GM18507 (cell line): ENCODE results near the gene TENT5C.

Experiments used
- DNase-seq: peaks from one replicate; pipeline ENCODE4 v3.0.0; 2011; ENCODE audit warnings: low read depth; ENCODE audit not compliant: insufficient read length; ENCODE audit errors: extremely low spot score
- FAIRE-seq: peaks from 2 replicates; lab custom pipeline; 2011; peaks lifted over from hg19 to GRCh38; lab: Jason Lieb, UNC

Gene TENT5C

DNA sequence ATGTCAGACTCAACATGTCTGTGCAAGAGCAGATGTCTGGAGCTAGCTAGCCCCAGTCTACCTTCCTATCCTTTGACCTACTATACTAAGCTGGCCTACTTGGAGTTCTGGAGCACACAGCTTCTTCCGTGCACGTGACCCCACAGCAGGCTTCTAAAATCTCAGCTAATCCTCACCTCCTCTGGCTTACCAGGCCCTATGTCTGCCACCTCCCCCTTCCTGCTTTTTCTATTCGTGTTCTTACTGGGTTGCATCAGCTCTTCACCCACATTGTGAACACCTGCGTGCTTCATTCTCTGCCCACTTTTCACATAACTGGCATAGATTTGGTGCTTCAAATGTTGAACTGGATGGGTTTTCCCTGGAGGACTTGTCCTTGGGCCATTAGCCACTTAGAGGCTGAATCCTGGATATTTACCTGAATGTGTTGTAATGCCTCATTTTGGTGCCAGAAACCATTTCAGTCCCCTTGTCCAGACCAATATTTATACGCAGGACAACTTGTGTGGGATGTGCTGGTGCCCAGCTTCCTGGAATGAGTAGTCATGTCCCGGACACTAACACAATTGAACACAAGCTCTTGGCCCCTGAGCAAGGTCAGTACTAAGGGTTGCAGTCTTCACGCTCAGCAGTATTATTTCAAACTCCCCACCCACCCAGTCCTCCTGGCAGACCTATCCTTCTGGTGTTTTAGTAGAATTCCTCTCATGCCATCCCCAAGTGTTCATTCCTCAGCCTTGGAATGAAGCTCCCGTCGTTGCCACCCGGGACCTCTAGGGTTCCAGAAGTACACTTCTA, 24.0 kb downstream of the TENT5C start:
- DNase-seq (no peak), FAIRE-seq (no peak)

DNA sequence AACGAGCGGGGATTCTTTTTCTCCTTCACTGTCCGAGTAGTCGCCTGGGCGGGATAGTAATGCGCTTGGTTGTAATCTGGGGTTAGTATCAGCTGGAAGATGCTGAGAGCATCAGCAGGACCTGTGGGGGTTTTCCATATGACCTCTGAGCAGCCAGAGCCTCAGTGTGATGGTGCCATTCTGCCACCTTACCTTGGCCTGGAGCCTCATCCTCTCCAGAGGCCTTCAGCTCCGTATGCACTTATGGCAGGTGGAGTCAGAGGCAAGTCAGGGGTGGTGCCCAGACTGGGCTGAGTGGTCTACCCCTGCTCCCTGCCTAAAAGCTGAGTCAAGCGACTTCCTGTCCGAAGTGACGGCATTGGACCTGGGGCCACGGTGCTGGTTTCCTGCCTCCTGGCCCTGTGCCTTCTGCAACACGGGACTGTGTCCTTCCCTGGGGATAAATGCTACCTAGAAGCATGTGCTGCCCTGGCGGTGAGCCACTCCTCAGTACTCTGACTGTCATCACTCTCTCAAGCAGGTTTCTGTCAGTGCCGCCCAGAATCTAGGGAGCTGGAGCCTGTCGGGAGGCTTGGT, 24.7 kb downstream of the TENT5C start:
- FAIRE-seq (no peak), DNase-seq (no peak)

DNA sequence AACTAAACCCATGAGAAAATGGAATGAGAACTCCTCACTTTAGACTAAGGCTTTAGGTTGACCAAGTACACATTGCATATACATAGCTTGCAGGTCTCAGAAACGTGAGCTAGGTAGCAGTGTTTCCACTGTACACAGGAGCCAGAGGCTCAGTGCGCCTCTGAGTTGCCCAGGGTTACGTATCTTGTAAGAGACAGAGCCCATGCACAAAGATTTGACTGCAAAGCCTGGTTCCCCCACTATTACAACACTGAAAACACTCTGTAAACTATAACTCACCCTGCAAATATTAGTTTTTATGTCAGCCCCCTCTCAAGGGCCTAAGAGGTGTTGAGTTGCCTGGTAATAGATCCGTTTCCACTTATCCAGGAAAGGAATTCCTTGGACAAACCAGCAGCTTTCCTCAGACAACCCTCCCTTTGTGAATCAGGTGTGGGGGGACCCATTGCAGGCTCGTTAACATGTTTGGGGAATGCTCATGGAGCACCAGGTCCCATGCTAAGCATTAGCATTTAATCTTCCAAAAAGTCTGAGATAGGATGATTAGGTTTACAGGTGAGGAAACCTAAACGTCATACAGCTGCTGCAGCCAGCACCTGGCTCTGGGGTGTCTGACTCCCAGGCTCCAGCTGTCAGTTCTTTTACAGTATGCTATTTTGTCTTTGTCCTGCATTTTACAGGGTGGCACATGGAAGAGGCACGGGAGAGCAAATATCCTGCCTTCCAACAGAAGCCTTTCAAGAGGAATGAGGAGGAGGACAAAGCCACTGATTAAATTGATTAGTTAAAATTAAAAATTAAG, 25.7 kb downstream of the TENT5C start:
- FAIRE-seq, result no peak

DNA sequence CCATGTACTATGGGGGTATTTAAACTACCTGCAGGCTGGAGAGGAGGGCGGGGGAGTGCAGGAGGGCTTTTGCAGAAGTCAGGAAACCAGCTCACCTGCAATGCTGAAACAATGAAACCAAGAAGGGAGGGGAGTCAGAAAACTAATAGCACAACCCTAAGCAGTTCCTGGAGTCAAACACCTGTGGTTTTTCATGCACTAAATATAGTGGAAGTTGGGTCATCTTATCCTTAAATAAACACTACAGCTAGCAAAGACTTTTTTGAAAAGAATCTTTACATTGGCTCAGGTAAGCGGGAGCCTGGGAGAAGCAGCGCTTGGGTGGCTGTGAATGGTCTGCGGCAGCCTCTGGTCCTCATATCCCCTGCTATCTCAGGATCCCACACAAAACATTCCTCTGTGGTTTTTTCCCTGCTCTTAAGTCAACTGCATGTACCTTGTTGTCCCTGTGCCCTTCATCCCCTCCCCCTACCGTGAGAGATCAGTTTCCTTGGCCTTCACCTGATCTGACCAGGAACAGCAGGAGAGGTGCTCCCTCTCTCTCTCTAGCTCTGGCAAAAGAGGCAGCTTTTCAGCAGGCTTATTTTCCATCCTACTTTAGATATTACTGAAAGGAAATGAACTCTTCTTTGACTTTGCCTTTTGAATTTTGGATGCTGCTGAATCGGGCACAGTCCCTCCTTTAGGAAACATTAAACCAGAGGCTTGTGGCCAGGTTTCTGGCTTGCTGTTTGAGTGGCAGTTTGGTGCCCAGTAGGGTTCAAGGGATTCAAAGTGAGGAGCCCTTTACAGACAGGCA, 26.6 kb downstream of the TENT5C start:
- FAIRE-seq (no peak), DNase-seq (no peak)

More for the DNA sequence above, 25.7 kb downstream of the TENT5C start:
- DNase-seq, result no peak

DNA sequence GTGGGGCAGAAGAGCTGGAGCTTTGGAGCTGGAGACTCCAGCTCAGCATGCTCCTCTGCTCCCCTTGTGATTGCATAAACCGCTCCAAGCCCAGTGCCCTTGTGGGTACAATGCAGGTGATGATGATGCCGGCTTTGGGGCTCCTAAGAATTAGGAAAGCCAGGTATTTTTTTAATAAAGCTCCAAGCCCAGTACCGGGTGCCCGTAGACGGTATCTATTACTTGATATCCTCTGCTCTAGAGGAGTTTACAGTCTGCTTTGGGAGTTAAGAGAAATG, 27.2 kb downstream of the TENT5C start:
- FAIRE-seq (no peak), DNase-seq (no peak)

DNA sequence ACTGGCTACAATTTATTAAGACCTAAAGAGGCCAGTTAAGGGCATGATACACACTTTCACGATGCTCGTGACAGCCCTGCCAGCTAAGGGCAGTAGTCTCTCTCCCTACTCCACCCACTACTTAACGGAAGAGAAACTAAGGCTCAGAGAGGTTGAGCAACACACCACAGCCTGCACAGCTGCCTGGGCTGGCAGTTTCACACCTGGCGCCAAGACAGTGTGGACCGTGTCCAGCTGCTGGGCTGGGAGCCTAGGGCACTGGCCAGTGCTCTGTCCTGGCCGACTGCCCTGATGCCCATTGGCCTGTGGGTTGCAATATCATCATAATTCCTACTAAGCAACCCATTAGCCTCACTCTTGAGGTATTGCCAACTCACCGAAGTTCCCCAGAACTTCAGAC, 27.6 kb downstream of the TENT5C start:
- DNase-seq (no peak), FAIRE-seq (no peak)

DNA sequence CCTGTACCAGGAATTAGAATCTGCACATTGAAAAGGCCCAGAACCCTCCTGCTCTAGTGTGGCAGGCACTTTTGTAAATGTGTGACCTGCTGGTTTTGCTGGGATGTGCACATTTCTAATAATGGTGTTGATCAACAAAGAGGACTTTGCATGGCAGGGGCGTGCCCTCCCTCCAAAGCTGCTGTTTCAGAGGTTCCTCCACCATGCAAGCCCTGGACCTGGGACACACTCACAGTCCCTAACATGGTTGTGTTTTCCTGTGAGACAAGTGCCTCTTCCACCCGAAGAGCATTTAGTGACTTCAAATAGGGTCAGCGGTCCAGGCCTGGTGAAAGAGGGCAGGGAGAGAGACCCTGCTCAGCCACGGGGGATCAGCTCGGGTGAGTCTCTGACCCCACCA, 28.1 kb downstream of the TENT5C start:
- DNase-seq (no peak), FAIRE-seq (no peak)

DNA sequence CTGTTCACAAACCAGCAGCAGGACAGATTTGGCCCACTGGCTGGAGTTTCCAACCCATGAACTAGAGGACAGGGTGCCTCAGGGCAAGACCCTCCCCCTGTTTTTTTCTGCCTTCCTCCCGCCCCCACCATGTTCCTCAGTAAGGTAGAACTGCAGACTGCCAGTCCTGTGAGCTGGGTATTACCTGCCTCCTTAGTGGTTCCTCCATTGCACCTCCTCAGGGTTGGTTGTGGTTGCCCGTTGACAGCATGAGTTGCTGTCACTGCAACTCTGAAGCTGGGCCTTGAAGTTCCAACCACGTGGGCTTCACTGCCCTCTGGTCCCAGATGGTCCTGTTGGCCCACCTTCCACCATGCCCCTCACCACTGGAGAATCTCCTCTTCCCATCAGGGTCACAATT, 28.8 kb downstream of the TENT5C start:
- FAIRE-seq (no peak), DNase-seq (no peak)

DNA sequence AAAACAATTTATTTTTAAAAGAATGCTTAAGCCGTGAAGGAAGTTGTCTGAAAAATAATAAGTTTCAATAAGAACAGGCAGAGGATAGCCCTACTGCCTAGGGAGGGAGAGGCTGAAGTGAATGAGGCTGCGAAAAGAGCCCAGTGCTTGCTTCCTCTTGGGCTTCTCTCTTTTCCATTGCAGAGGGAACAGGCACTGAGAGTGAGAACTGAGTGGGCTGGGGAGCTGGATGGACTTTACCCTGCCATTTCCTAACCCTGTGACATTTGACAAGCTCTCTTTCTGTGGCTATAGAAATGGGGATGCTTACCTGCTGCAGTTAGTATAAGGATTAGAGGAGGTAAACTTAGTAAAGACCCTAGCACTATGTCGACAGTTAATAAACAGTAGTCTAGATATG, 30.0 kb downstream of the TENT5C start:
- DNase-seq (no peak), FAIRE-seq (no peak)

DNA sequence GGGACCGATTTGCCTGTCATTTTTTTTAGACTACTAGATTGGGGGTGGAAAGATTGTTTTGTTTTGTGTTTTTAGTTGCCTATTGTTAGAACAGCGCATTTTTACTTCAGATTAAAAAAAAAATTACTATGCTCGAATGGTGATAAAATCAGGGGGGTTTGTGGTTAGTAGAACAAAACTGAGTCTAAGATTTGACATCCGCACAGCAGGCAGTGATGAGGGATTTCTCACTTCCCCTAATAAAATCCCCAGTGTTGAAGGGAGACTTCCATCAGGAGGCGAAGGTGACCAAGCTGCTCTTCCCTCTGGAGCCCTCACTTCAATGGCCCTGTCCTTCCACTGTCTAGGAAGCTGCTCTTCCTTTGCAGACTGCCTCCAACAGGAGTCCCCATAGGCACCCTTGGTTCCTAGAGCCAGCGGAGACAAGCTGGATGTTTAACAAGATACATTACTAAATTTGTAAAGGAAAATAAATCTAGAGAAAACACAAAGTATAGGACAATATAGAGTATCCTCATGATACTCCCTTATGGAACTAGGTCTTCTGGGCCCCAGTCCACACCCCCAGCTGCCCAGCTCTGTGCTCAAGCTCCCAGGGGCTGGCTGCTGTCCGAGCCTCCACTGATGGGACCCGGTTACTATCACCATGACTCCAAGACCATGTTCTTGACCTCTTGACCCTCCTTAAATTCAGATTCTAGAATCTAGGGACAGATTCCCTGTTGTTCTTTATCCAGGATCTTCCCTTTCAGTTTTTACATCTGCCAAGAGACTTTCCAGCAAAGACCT, 31.0 kb downstream of the TENT5C start:
- DNase-seq (no peak), FAIRE-seq (no peak)

DNA sequence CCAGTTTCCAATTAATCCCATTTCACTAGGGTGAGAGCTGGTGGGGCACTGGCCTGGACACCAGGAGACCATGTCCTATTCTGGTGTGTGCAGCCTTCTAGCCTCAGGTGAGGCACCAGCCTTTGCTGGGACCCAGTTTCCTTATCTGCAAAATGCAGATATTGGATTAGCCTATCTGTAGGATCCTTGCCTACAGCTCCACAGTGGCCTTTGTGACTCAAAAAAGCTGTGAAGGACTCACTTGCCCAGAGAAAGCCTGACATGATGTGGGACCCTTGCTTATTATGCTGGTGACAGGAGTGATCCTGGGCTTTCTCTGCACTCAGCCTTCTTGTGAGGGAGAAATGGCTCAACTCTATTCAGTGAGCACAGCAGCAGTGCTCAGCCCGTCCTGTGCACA, 32.3 kb downstream of the TENT5C start:
- FAIRE-seq, result no peak

DNA sequence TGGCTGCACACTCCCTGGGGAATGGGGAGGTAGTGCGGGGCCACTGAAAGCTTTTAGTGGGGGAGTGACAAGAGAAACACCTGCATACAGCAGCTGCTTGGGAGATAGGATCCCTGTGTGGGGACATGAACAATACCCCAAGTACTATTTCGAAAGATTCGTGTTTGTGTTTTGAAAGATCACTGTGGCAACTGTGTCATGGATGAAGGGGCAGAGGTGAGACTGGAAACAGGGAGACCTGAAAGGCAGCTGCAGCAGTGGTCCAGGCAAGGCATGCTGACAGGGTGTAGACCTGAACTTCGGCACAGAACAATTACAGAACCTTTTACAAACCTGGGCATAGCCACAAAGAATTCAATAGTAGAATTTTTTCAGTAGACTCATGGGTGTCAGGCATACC, 32.9 kb downstream of the TENT5C start:
- FAIRE-seq, result no peak
- DNase-seq, result no peak

More for the DNA sequence above, 32.3 kb downstream of the TENT5C start:
- DNase-seq, result no peak

DNA sequence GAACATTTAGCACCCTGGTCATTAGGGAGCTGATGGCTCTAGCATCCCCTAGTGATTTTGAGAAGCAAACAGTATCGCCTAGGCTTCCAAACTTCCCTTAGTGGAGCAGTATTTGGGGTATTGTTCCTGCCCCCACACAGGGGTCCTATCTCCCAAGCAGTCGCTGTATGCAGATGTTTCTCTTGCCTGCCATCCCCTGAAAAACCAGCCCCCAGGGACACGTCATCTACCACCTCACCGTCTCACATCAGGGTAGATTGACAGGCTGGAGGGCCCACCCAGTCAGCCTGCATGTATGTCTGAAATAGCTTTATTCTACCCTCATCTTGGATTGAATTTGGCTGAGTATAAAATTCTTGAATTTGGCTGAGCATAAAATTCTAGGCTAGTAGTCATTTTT, 33.9 kb downstream of the TENT5C start:
- FAIRE-seq (no peak), DNase-seq (no peak)

DNA sequence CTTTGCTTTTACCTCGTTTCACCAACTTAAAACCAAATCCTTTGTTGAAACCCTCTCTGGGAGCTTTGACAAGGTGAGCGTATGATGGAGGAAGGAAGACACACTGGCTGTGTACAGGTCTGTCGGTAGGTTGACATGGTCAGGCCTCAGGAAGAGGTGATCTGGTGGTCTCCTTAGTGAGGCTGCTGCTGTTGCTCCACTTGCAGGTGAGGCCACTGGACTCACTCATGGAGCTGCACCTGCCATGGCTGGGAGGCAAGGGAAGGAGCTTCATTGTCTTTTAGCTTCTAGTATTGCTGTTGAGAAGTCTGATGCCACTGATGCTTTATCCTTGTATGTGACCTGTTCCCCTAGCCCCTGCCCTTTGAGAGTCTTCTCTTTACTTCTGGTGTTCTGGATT, 35.7 kb downstream of the TENT5C start:
- DNase-seq (no peak), FAIRE-seq (no peak)

DNA sequence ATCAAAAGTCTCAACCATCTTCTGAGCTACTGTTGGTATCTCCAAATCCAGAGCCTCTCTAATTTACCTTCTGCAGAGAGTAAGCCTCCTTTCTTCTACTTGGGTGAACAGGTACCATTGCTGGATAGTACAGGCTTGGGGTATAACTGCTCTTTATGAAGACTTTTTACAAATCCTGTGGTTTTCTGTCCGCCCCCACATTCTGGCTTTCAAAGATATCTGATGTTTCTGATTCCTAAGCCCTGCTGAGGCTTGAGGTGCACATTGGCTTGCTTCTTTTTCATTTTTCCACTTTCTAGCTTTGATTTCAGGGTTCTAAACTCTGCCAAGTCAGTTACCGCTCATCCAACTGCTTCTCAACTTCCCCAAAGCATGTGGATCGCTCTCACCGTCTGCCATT, 37.1 kb downstream of the TENT5C start:
- DNase-seq, result no peak
- FAIRE-seq, result no peak

DNA sequence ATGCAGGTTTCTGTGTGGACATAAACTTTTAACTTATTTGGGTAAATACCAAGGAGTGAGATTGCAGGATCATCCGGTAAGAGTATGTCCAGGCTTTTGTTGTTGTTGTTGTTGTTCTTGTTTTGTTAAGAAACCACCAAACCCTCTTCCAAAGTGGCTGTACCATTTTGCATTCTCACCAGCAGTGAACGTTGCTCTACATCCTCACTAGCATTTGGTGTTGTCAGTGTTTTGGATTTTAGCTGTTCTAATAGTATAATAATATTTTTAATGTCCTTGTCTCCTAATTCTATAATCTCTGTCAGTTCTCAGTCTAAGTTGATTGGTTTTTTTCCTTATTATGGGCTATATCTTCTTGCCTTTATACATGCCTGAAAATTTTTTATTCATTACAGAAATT, 37.8 kb downstream of the TENT5C start:
- DNase-seq (no peak), FAIRE-seq (no peak)

DNA sequence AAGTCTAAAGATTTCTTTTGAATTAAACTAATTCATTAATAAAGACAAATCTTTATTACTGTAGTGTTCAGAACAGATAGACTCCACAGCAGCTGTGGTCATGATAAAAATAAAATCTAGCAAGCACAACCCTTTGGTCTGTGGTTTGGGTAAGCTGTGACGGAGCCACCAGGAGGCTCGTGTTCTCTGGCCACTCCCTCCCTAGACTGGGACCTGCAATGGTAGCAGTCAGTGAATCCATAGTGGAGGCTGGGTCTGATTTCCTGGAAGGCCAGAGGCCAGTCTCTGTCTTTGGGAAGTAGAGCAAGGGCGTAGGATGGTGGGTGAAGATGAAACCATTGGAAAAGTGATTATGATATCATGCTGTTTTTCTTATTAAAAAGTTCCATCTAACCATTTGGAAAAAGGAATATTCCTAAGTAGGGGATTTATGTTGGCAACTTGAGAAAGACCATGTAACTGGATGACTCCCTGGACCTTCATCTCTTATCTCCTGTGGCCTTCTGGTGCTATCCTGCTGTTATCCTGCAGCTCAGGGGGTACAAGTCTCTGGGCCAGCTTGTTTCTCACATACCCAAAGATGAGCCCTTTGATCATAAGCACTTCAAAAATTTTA, 39.0 kb downstream of the TENT5C start:
- FAIRE-seq, result no peak
- no peak for DNase-seq

DNA sequence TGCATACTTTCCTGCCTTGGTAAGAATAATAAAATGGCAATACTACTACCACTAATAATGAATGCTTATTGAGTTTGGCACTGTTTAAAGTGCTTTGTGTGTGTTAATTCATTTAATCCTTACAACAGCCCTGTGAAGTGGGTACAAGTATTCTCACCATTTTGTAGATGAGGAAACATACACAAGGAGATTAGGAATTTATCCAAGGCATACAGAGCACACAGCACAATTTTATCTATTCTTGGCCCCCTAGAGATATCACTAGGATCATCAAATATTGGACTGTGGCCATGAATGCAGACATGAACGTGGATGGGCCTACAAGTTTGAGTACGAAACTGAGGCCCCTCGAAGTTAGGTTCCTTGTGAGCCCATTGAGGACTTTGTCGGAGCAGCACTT, 39.5 kb downstream of the TENT5C start:
- DNase-seq (no peak), FAIRE-seq (no peak)
